SK-N-SH (cell line): ENCODE data around the gene TLE5. TPM values are rescaled to one million over a fixed set of nuclear protein-coding genes. Genes with fewer than 3 reads are reported as not detected.

Source experiments
- CTCF ChIA-PET: fragments of 300-600, 350-600 bp; formaldehyde crosslinking; extraction: SDS; loops from one replicate; lab custom pipeline; 2021; lab: Yijun Ruan, JAX
- POLR2A ChIA-PET: fragments of 350-600 bp; sonication (Branson Sonifier 250); formaldehyde crosslinking; extraction: SDS; loops from one replicate; lab custom pipeline; 2020; ENCODE audit warnings: antibody characterized with exemption, inconsistent platforms; lab: Yijun Ruan, JAX
- DNase-seq: peaks from one replicate; pipeline ENCODE4 v3.0.0; 2012
- H2AFZ ChIP-seq: fragments of 200-600 bp; sonication (generic); 2 replicates; pipeline ENCODE4 v1.8.1; 2016; ENCODE audit warnings: antibody characterized with exemption, mild to moderate bottlenecking, low read depth
- H3F3A ChIP-seq: fragments of 200-600 bp; sonication (generic); replicated peaks from 2 replicates; pipeline ENCODE3; 2016; ENCODE audit warnings: antibody characterized with exemption, mild to moderate bottlenecking; ENCODE audit not compliant: insufficient read depth
- H3K27ac ChIP-seq, 2 experiments: fragments of 200-500 bp in 1 of 2; fragments of 200-600 bp in 1 of 2; sonication (Bioruptor generic) in 1 of 2; sonication (generic), shearing (Covaris generic) in 1 of 2; 2 replicates each; pipeline versions ENCODE4 v1.5.1 to v1.6.1; 2014 to 2016; ENCODE audit warnings: low read depth in 2 of 2, inconsistent platforms in 1 of 2, low read length in 1 of 2, mild to moderate bottlenecking in 1 of 2, mixed read lengths in 1 of 2
- H3K27me3 ChIP-seq: fragments of 200-600 bp; sonication (generic), shearing (Covaris generic); 2 replicates; pipeline ENCODE4 v1.6.1; 2016; ENCODE audit warnings: mixed run types; ENCODE audit not compliant: insufficient read depth
- H3K36me3 ChIP-seq, 2 experiments: fragments of 200-500 bp in 1 of 2; fragments of 200-600 bp in 1 of 2; sonication (Bioruptor generic) in 1 of 2; sonication (generic) in 1 of 2; replicated peaks in 1 of 2; 2 replicates each; pipeline versions ENCODE3 to v1.5.1; 2014 to 2016; ENCODE audit warnings: low read length in 1 of 2, mild to moderate bottlenecking in 1 of 2; ENCODE audit not compliant: insufficient read depth in 2 of 2, control insufficient read depth in 1 of 2
- H3K4me1 ChIP-seq, 2 experiments: fragments of 200-500 bp in 1 of 2; fragments of 200-600 bp in 1 of 2; sonication (Bioruptor generic) in 1 of 2; sonication (generic), shearing (Covaris generic) in 1 of 2; 2 replicates each; pipeline versions ENCODE4 v1.5.1 to v1.6.1; 2014 to 2016; ENCODE audit warnings: low read depth in 1 of 2, low read length in 1 of 2, mixed run types in 1 of 2; ENCODE audit not compliant: insufficient read depth in 2 of 2, control insufficient read depth in 1 of 2
- H3K4me2 ChIP-seq: fragments of 200-600 bp; sonication (generic), shearing (Covaris generic); 2 replicates; pipeline ENCODE4 v1.6.1; 2017; ENCODE audit warnings: mixed run types
- H3K4me3 ChIP-seq, 2 experiments: fragments of 200-500 bp in 1 of 2; fragments of 200-600 bp in 1 of 2; sonication (Bioruptor generic) in 1 of 2; sonication (generic), shearing (Covaris generic) in 1 of 2; 2 replicates each; pipeline versions ENCODE4 v1.5.1 to v1.8.1; 2014 to 2016; ENCODE audit warnings: low read depth in 2 of 2, inconsistent platforms in 1 of 2, low read length in 1 of 2, mild to moderate bottlenecking in 1 of 2, mixed read lengths in 1 of 2, moderate library complexity in 1 of 2
- H3K79me2 ChIP-seq: fragments of 200-600 bp; sonication (generic); 2 replicates; pipeline ENCODE4 v1.8.1; 2017; ENCODE audit warnings: mild to moderate bottlenecking; ENCODE audit not compliant: insufficient read depth
- H3K9ac ChIP-seq: fragments of 200-600 bp; sonication (generic); 2 replicates; pipeline ENCODE4 v1.6.1; 2017; ENCODE audit warnings: mixed run types
- H3K9me2 ChIP-seq: fragments of 200-600 bp; sonication (generic); 2 replicates; pipeline ENCODE4 v1.6.1; 2017; ENCODE audit warnings: mixed run types
- H3K9me3 ChIP-seq: fragments of 200-600 bp; sonication (generic); 2 replicates; pipeline ENCODE4 v1.6.1; 2017; ENCODE audit warnings: mixed run types, mild to moderate bottlenecking, moderate library complexity
- H4K20me1 ChIP-seq: fragments of 200-600 bp; sonication (generic); 2 replicates; pipeline ENCODE4 v1.6.1; 2017; ENCODE audit warnings: mild to moderate bottlenecking, mixed run types; ENCODE audit not compliant: insufficient read depth
- CTCF ChIP-seq: fragments of 200-600 bp; sonication (generic); IDR thresholded peaks from 2 replicates; pipeline ENCODE4 v1.6.1; 2017; ENCODE audit warnings: antibody characterized with exemption, mild to moderate bottlenecking, moderate library complexity
- EP300 ChIP-seq, 2 experiments: IDR thresholded peaks; 2 replicates each; pipeline versions ENCODE4 v1.4.0 to v1.6.1; 2012; ENCODE audit warnings: borderline replicate concordance in 1 of 2, low read depth in 1 of 2, low read length in 1 of 2
- EZH2phosphoT487 ChIP-seq: fragments of 200-600 bp; sonication (generic); IDR thresholded peaks from 2 replicates; pipeline ENCODE4 v1.6.1; 2017; ENCODE audit warnings: low read depth, mixed run types, mild to moderate bottlenecking, antibody characterized with exemption, moderate library complexity, borderline replicate concordance
- GABPA ChIP-seq: IDR thresholded peaks from 2 replicates; pipeline ENCODE4 v1.4.0; 2012; ENCODE audit warnings: low read depth, mild to moderate bottlenecking
- GATA2 ChIP-seq: sonication (generic); formaldehyde crosslinking; IDR thresholded peaks from 2 replicates; pipeline ENCODE4 v1.5.0; 2020; ENCODE audit warnings: mild to moderate bottlenecking, missing genetic modification reagents
- IRF3 ChIP-seq: fragments of 150-350 bp; IDR thresholded peaks from 2 replicates; pipeline ENCODE4 v1.6.1; 2016; ENCODE audit warnings: mild to moderate bottlenecking, low read depth, low read length
- MEF2A ChIP-seq: IDR thresholded peaks from 2 replicates; pipeline ENCODE4 v1.4.0; 2012; ENCODE audit warnings: low read depth, borderline replicate concordance
- PBX3 ChIP-seq: IDR thresholded peaks from 2 replicates; pipeline ENCODE4; 2012
- RCOR1 ChIP-seq: fragments of 150-350 bp; IDR thresholded peaks from 2 replicates; pipeline ENCODE4 v1.6.1; 2017; ENCODE audit warnings: antibody characterized with exemption, low read length
- REST ChIP-seq: IDR thresholded peaks from 2 replicates; pipeline ENCODE4 v1.6.1; 2012; ENCODE audit warnings: mild to moderate bottlenecking, low read depth, low read length, moderate library complexity
- USF1 ChIP-seq: IDR thresholded peaks from 2 replicates; pipeline ENCODE4 v1.4.0; 2012; ENCODE audit warnings: low read depth, borderline replicate concordance
- ZBTB33 ChIP-seq: IDR thresholded peaks from 2 replicates; pipeline ENCODE4 v1.4.0; 2012; ENCODE audit warnings: low read depth, borderline replicate concordance
- WGBS: methylation state at CpG from one replicate; pipeline ENCODE4 v1.1.6; 2017; ENCODE audit warnings: low lambda C conversion rate; 5-methylcytosine and 5-hydroxymethylcytosine counted together
- polyA plus RNA-seq, 3 experiments: library from polyadenylated mRNA; depleted of rRNA; stranded (reverse); fragments of >200 nt; gene quantifications; 2 replicates each; pipeline ENCODE4 v1.2.3, GENCODE V29; 2012

Gene TLE5
- polyA plus RNA-seq, 1 of the 3 experiments (the other 2 are of a cell fraction) = 519 TPM

GRCh38 chr19:3024870-3025548, 37.3 kb downstream of the TLE5 start:
- no peaks in the 10 kb centered on the region for H4K20me1 ChIP-seq
- no peaks in the 10 kb centered on the region for H3K9me3 ChIP-seq
- DNase-seq = peak; percentile 74
- TF ChIP-seq GABPA = no peak
- no peak for TF ChIP-seq IRF3
- no peak for TF ChIP-seq PBX3
- TF ChIP-seq USF1 = no peak
- TF ChIP-seq MEF2A = no peak
- no peak for TF ChIP-seq ZBTB33
- no peak for TF ChIP-seq GATA2
- H3K36me3 ChIP-seq = no peaks in the 10 kb centered on the region
- peaks cover 6% of the 10 kb centered on the region for H3F3A ChIP-seq
- no peaks in the 10 kb centered on the region for H3K79me2 ChIP-seq
- CTCF ChIA-PET = interaction anchor here (1.0 to 1.9 kb wide), 6 partner anchors 20 to 64 kb away, joined by 3 to 5 read pairs (median 4); no protein-coding TSS in a partner anchor
- H3K27me3 ChIP-seq = peaks cover 83% of the 10 kb centered on the region
- H2AFZ ChIP-seq = no peak overlapping the region
- POLR2A ChIA-PET = interaction anchor here (0.8 to 1.2 kb wide), 2 partner anchors 10 to 42 kb away, joined by 3 read pairs; no protein-coding TSS in a partner anchor
- no peak overlapping the region for H3K27ac ChIP-seq
- H3K9me2 ChIP-seq = no peaks in the 10 kb centered on the region
- H3K4me1 ChIP-seq = peaks cover 0 to 5% of the 10 kb centered on the region in 2 experiments; a peak in 1 of 4 replicates
- H3K4me2 ChIP-seq = no peak overlapping the region
- H3K9ac ChIP-seq = no peak overlapping the region
- no peak overlapping the region for H3K4me3 ChIP-seq
- 30% methylated on average over 11 of the region's 30 CpGs for WGBS

- POLR2A ChIA-PET = interaction anchor here (0.8 to 1.2 kb wide), 2 partner anchors 11 to 42 kb away, joined by 3 read pairs; no protein-coding TSS in a partner anchor
- no peaks in the 10 kb centered on the region for H3K9me2 ChIP-seq
- H3K36me3 ChIP-seq = no peaks in the 10 kb centered on the region
- 14% methylated on average over 5 of the region's 5 CpGs for WGBS
- peaks cover 0 to 5% of the 10 kb centered on the region in 2 experiments; a peak in 1 of 4 replicates for H3K4me1 ChIP-seq
- DNase-seq = no peak
- H3K27me3 ChIP-seq = peaks cover 78% of the 10 kb centered on the region
- H3K4me3 ChIP-seq = no peak overlapping the region
- CTCF ChIA-PET = interaction anchor here (1.0 to 1.9 kb wide), 4 partner anchors 20 to 63 kb away, joined by 3 to 5 read pairs (median 4); no protein-coding TSS in a partner anchor
- no peaks in the 10 kb centered on the region for H4K20me1 ChIP-seq
- no peaks in the 10 kb centered on the region for H3K9me3 ChIP-seq
- H3K4me2 ChIP-seq = no peak overlapping the region
- H2AFZ ChIP-seq = no peak overlapping the region
- no peaks in the 10 kb centered on the region for H3K79me2 ChIP-seq
- no peak overlapping the region for H3K27ac ChIP-seq
- H3F3A ChIP-seq = peaks cover 6% of the 10 kb centered on the region
- H3K9ac ChIP-seq = no peak overlapping the region
- TF ChIP-seq REST (no peak), EP300 (IDR thresholded peaks at IDR 0.05; ENCODE audit: borderline replicate concordance in 1 of 2, low read depth in 1 of 2, low read length in 1 of 2) (no peak), PBX3 (no peak), EZH2phosphoT487 (no peak), RCOR1 (no peak), CTCF (no peak)
Observed at GRCh38 chr19:3024509-3024869, 37.8 kb downstream of the TLE5 start.
